Mesenchymal stem cell (in vitro differentiated cells and primary cell): Measurements from ENCODE around the gene CRKL.

ENCODE experiments used
- DNase-seq: peaks from one replicate; pipeline ENCODE4 v3.0.0-alpha.2; 2013
- H2AFZ ChIP-seq: one replicate; pipeline ENCODE4 v1.6.1; 2013; ENCODE audit warnings: low read depth, mild to moderate bottlenecking, control low read depth, inconsistent platforms, low read length, moderate library complexity
- H2AK5ac ChIP-seq: 2 replicates; pipeline ENCODE4 v1.6.1; 2013; ENCODE audit warnings: low read length, moderate library complexity, mild to moderate bottlenecking, inconsistent platforms; ENCODE audit not compliant: severe bottlenecking
- H2BK120ac ChIP-seq: one replicate; pipeline ENCODE4 v1.6.1; 2013; ENCODE audit warnings: low read depth, mild to moderate bottlenecking, inconsistent platforms, low read length, moderate library complexity
- H2BK12ac ChIP-seq, 2 experiments: one replicate each; pipeline ENCODE4 v1.6.1; 2013; ENCODE audit warnings: inconsistent platforms in 2 of 2, low read length in 2 of 2, mild to moderate bottlenecking in 2 of 2, moderate library complexity in 2 of 2, control low read depth in 1 of 2
- H2BK15ac ChIP-seq: one replicate; pipeline ENCODE4 v1.6.1; 2013; ENCODE audit warnings: mild to moderate bottlenecking, low read depth, inconsistent platforms; ENCODE audit not compliant: poor library complexity, severe bottlenecking
- H2BK5ac ChIP-seq: 2 replicates; pipeline ENCODE4 v1.6.1; 2013; ENCODE audit warnings: low read depth, mild to moderate bottlenecking, low read length, control low read depth, inconsistent platforms; ENCODE audit not compliant: poor library complexity, severe bottlenecking
- H3K14ac ChIP-seq, 2 experiments: one replicate each; pipeline ENCODE4 v1.6.1; 2013; ENCODE audit warnings: inconsistent platforms in 2 of 2, low read length in 2 of 2, control low read depth in 1 of 2, mild to moderate bottlenecking in 1 of 2, moderate library complexity in 1 of 2
- H3K18ac ChIP-seq, 2 experiments: one replicate each; pipeline ENCODE4 v1.6.1; 2013; ENCODE audit warnings: inconsistent platforms in 2 of 2, low read length in 2 of 2, control low read depth in 1 of 2, low read depth in 1 of 2, mild to moderate bottlenecking in 1 of 2
- H3K23ac ChIP-seq, 2 experiments: one replicate each; pipeline ENCODE4 v1.6.1; 2013; ENCODE audit warnings: inconsistent platforms in 2 of 2, low read length in 2 of 2, mild to moderate bottlenecking in 2 of 2, moderate library complexity in 2 of 2, control low read depth in 1 of 2
- H3K27ac ChIP-seq: 2 replicates; pipeline ENCODE4 v1.5.1; 2013; ENCODE audit warnings: mild to moderate bottlenecking, moderate library complexity, low read length, control low read depth, inconsistent platforms; ENCODE audit not compliant: poor library complexity, severe bottlenecking
- H3K27me3 ChIP-seq, 2 experiments: 2 replicates each; pipeline versions ENCODE4 v1.6.1 to v1.7.0; 2013; ENCODE audit warnings: low read length in 2 of 2, mild to moderate bottlenecking in 2 of 2, moderate library complexity in 2 of 2, control low read depth in 1 of 2, inconsistent platforms in 1 of 2; ENCODE audit not compliant: control insufficient read depth in 1 of 2, insufficient read depth in 1 of 2
- H3K36me3 ChIP-seq, 2 experiments: 2 replicates each; pipeline versions ENCODE4 v1.6.1 to v1.7.0; 2013; ENCODE audit warnings: low read length in 2 of 2, control low read depth in 1 of 2, inconsistent platforms in 1 of 2, low read depth in 1 of 2, mild to moderate bottlenecking in 1 of 2; ENCODE audit not compliant: insufficient read depth in 2 of 2, control insufficient read depth in 1 of 2
- H3K4ac ChIP-seq, 2 experiments: one replicate each; pipeline ENCODE4 v1.6.1; 2013; ENCODE audit warnings: inconsistent platforms in 2 of 2, low read length in 2 of 2, mild to moderate bottlenecking in 2 of 2, moderate library complexity in 2 of 2, control low read depth in 1 of 2, low read depth in 1 of 2
- H3K4me1 ChIP-seq: 2 replicates; pipeline ENCODE4 v1.6.1; 2013; ENCODE audit warnings: low read depth, low read length, control low read depth; ENCODE audit not compliant: control insufficient read depth, insufficient read depth
- H3K4me2 ChIP-seq: 2 replicates; pipeline ENCODE4 v1.6.1; 2013; ENCODE audit warnings: low read length, mild to moderate bottlenecking, inconsistent platforms; ENCODE audit not compliant: poor library complexity, severe bottlenecking
- H3K4me3 ChIP-seq, 2 experiments: 2 replicates each; pipeline versions ENCODE4 v1.5.1 to v1.7.0; 2013; ENCODE audit warnings: low read length in 2 of 2, mild to moderate bottlenecking in 2 of 2, control low read depth in 1 of 2, low read depth in 1 of 2; ENCODE audit not compliant: insufficient read depth in 1 of 2
- H3K79me1 ChIP-seq: replicated peaks from 2 replicates; pipeline ENCODE4 v1.6.1; 2013; ENCODE audit warnings: mild to moderate bottlenecking, control low read depth, low read length, inconsistent platforms; ENCODE audit not compliant: poor library complexity, severe bottlenecking
- H3K9ac ChIP-seq: 2 replicates; pipeline ENCODE4 v1.7.0; 2013; ENCODE audit warnings: mild to moderate bottlenecking, low read length, moderate library complexity
- H3K9me3 ChIP-seq: 2 replicates; pipeline ENCODE4 v1.7.0; 2013; ENCODE audit warnings: mild to moderate bottlenecking, low read length; ENCODE audit not compliant: control insufficient read depth
- H4K8ac ChIP-seq: one replicate; pipeline ENCODE4 v1.6.1; 2013; ENCODE audit warnings: inconsistent platforms, mild to moderate bottlenecking, low read length, moderate library complexity
- H4K91ac ChIP-seq: one replicate; pipeline ENCODE4 v1.6.1; 2013; ENCODE audit warnings: mild to moderate bottlenecking, low read length, inconsistent platforms
- WGBS: methylation state at CpG from one replicate; pipeline ENCODE4 v1.1.7; 2013; ENCODE audit warnings: mixed read lengths; 5-methylcytosine and 5-hydroxymethylcytosine counted together

Gene CRKL

GRCh38 chr22:20926243-20926642, 9.0 kb downstream of the CRKL start:
- H2BK120ac ChIP-seq = no peak overlapping the region
- no peak overlapping the region for H2BK12ac ChIP-seq
- no peak overlapping the region for H3K4me3 ChIP-seq
- H3K9me3 ChIP-seq = no peaks in the 10 kb centered on the region
- H3K4me2 ChIP-seq = no peak overlapping the region
- H4K91ac ChIP-seq = no peak overlapping the region
- H2AFZ ChIP-seq = no peak overlapping the region
- H2BK15ac ChIP-seq = no peak overlapping the region
- no peak overlapping the region for H2BK5ac ChIP-seq
- H3K18ac ChIP-seq = no peak overlapping the region
- no peak overlapping the region for H3K14ac ChIP-seq
- no peaks in the 10 kb centered on the region for H3K79me1 ChIP-seq
- no peak overlapping the region for H3K23ac ChIP-seq
- no peaks in the 10 kb centered on the region for H3K27me3 ChIP-seq
- no peak for DNase-seq
- no peak overlapping the region for H3K9ac ChIP-seq
- WGBS = 94% methylated on average over 2 of the region's 2 CpGs
- peaks cover 0 to 4% of the 10 kb centered on the region in 2 experiments for H3K36me3 ChIP-seq
- no peak overlapping the region for H3K4ac ChIP-seq
- peaks cover 8% of the 10 kb centered on the region for H3K4me1 ChIP-seq
- no peak overlapping the region for H4K8ac ChIP-seq
- H3K27ac ChIP-seq = no peak overlapping the region
- H2AK5ac ChIP-seq = no peak overlapping the region

GRCh38 chr22:20927940-20928572, 10.8 kb downstream of the CRKL start:
- Histone ChIP-seq H3K36me3 (peaks cover 0 to 7% of the 10 kb centered on the region in 2 experiments), H3K18ac (no peak overlapping the region), H3K4me1 (peaks cover 6% of the 10 kb centered on the region), H2BK5ac (no peak overlapping the region), H3K27me3 (no peaks in the 10 kb centered on the region), H4K8ac (no peak overlapping the region), H3K4me2 (no peak overlapping the region), H3K9ac (no peak overlapping the region), H3K23ac (no peak overlapping the region), H3K4ac (no peak overlapping the region), H2AK5ac (no peak overlapping the region), H3K4me3 (no peak overlapping the region), H3K79me1 (no peaks in the 10 kb centered on the region), H2BK12ac (no peak overlapping the region), H2BK120ac (no peak overlapping the region), H2AFZ (no peak overlapping the region), H2BK15ac (no peak overlapping the region), H3K14ac (no peak overlapping the region), H3K27ac (no peak overlapping the region), H4K91ac (no peak overlapping the region), H3K9me3 (no peaks in the 10 kb centered on the region)
- WGBS = 100% methylated on average over 2 of the region's 4 CpGs
- no peak for DNase-seq

- Histone ChIP-seq H3K4ac (no peak overlapping the region), H3K36me3 (peaks cover 0 to 8% of the 10 kb centered on the region in 2 experiments), H3K4me2 (no peak overlapping the region), H3K14ac (no peak overlapping the region), H3K79me1 (no peaks in the 10 kb centered on the region), H2BK120ac (no peak overlapping the region), H2AFZ (no peak overlapping the region), H2BK15ac (no peak overlapping the region), H3K4me1 (peaks cover 6% of the 10 kb centered on the region), H3K4me3 (no peak overlapping the region), H4K8ac (no peak overlapping the region), H2BK12ac (no peak overlapping the region), H2AK5ac (no peak overlapping the region), H3K9ac (no peak overlapping the region), H3K9me3 (no peaks in the 10 kb centered on the region), H3K27me3 (no peaks in the 10 kb centered on the region), H2BK5ac (no peak overlapping the region), H4K91ac (no peak overlapping the region), H3K23ac (no peak overlapping the region), H3K27ac (no peak overlapping the region), H3K18ac (no peak overlapping the region)
- no peak for DNase-seq
- WGBS = 100% methylated on average over 2 of the region's 4 CpGs
Measured at GRCh38 chr22:20928573-20928967, 11.4 kb downstream of the CRKL start.

GRCh38 chr22:20930004-20930403, 12.8 kb downstream of the CRKL start:
- H2BK15ac ChIP-seq = no peak overlapping the region
- peaks cover 4 to 21% of the 10 kb centered on the region in 2 experiments for H3K36me3 ChIP-seq
- H3K4me2 ChIP-seq = no peak overlapping the region
- no peak overlapping the region for H2AK5ac ChIP-seq
- H3K18ac ChIP-seq = no peak overlapping the region
- H2BK12ac ChIP-seq = no peak overlapping the region
- DNase-seq = no peak
- no peak overlapping the region for H3K27ac ChIP-seq
- H4K91ac ChIP-seq = no peak overlapping the region
- 100% methylated on average over 1 of the region's 1 CpG for WGBS
- H3K4ac ChIP-seq = no peak overlapping the region
- no peak overlapping the region for H4K8ac ChIP-seq
- peaks cover 4% of the 10 kb centered on the region for H3K4me1 ChIP-seq
- H3K9me3 ChIP-seq = no peaks in the 10 kb centered on the region
- H2BK5ac ChIP-seq = no peak overlapping the region
- no peak overlapping the region for H3K23ac ChIP-seq
- H3K4me3 ChIP-seq = no peak overlapping the region
- H3K14ac ChIP-seq = no peak overlapping the region
- H3K79me1 ChIP-seq = no peaks in the 10 kb centered on the region
- H2AFZ ChIP-seq = no peak overlapping the region
- no peaks in the 10 kb centered on the region for H3K27me3 ChIP-seq
- no peak overlapping the region for H3K9ac ChIP-seq
- H2BK120ac ChIP-seq = no peak overlapping the region
